GM19035 (cell line): Measurements from ENCODE around the gene REL.
"Not testable (repeated sequence)": the region's sequence is repeated elsewhere in the genome, so short reads cannot be mapped to it uniquely, and the experiment has no call there.

Experiments used
- ATAC-seq: cut with Tn5 transposase; IDR thresholded peaks from one replicate; pipeline ENCODE4 v1.9.1; 2021; ENCODE audit not compliant: unreplicated experiment

The REL gene

GRCh38 chr2:60906395-60906794 is 25.0 kb downstream of the REL start:
- no peak for ATAC-seq

DNA sequence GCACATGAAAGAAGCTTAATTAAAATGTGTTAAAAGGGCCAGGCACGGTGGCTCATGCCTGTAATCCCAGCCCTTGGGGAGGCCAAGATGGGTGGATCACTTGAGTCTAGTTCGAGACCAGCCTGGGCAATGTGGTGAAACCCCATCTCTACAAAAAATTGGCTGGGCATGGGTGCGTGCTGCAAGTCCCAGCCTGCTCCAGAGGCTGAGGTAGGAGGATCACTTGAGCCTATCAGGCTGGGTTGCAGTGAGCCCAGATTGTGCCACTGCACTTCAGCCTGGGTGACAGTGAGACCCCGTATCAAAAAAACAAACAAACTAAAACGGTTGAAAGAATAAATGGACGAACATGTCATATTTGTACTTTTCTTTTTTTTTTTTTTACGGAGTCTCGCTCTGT is 26.0 kb downstream of the REL start:
- no peak for ATAC-seq

- no peak for ATAC-seq
Observed at GRCh38 chr2:60925994-60926740, 44.8 kb downstream of the REL start.

- ATAC-seq = no peak
Observed at GRCh38 chr2:60926741-60927552, 45.6 kb downstream of the REL start.

- not testable (repeated sequence) for ATAC-seq
Observed at GRCh38 chr2:60932061-60932460, 50.7 kb downstream of the REL start.

- ATAC-seq = no peak
Observed at GRCh38 chr2:60932954-60933353, 51.6 kb downstream of the REL start.

- no peak for ATAC-seq
Observed at GRCh38 chr2:60934165-60934722, 52.9 kb downstream of the REL start.

DNA sequence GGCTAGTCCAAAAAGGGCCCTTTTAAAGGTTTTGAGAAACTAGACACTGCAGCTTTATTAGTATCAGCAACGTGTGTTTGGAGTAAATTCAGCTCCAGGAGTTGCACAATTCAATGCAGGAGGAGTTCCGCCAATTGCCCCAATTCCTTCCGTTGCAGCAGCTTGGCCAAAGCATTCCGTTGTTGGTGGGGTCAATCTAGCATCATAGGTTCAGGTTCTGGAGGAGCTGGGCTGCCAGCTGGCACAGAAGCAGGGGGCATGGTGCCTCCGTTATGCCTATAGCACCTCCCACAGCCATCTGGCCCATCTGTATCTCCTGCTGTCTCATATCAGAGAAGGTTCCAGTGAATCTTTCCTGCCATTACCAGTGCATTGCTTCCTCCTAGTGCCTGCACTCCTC is 55.4 kb downstream of the REL start:
- ATAC-seq = no peak

DNA sequence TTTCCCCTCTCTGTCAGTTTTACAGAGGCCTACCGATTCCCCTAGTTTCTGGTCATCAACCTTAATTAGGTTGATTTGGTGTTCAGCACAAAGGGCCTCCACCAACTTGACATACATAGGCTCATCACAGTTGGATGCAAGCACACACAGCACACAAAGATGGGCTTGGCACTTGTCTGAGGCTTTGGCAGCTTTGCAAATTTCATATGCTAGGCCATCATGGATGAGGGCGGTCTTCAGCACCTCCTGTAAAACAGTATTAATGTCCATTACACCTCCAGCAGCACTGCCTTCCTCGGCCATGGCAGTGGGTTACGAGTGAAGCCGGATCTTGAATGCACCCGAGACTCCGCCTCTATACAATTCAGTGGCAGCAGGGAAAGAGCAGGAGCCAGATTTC is 56.9 kb downstream of the REL start:
- no peak for ATAC-seq

DNA sequence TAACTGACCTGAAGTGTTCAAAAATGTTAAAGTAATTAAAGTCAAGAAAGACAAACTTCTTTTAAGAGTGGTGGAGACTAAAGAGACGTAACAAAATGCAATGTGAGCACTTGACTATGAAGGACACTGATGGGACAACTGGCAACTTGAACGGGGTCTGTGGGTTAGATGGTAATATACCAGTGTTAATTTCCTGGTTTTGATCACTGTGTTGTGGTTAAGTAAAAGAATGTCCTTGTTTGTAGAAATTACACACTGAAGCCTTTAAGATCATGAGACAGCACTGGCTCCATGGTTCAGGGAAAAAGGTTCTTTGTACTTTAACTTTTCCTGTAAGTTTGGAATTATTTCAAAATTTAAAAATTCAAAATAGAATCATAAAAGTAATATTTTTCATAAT is 58.2 kb downstream of the REL start:
- ATAC-seq = no peak

GRCh38 chr2:60945341-60945740 is 64.0 kb downstream of the REL start:
- ATAC-seq = no peak

GRCh38 chr2:60947056-60947455 is 65.7 kb downstream of the REL start:
- no peak for ATAC-seq

DNA sequence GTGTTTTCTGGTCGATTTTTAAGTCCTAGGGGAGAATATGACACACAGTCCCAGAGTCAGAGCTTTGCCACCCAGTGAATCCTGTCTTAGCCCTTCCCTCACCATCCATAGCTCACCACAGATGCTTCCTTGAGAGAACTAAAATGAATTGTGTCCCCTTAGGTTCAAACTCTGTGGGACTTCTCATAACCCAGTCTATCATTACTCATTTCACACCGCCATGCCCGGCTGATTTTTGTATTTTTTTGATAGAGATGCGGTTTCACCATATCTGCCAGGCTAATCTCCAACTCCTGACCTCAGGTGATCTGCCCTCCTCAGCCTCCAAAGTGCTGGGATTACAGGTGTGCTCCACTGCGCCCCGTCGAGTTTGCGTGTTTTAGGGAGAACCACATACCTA is 66.8 kb downstream of the REL start:
- ATAC-seq = no peak

- ATAC-seq = no peak
Observed at GRCh38 chr2:60948926-60949579, 67.7 kb downstream of the REL start.

- ATAC-seq = no peak
Observed at GRCh38 chr2:60954139-60954538, 72.8 kb downstream of the REL start.

GRCh38 chr2:60957224-60957623 is 75.8 kb downstream of the REL start:
- ATAC-seq = no peak

- ATAC-seq = no peak
Observed at GRCh38 chr2:60957643-60958042, 76.3 kb downstream of the REL start.

GRCh38 chr2:60958361-60958760 is 77.0 kb downstream of the REL start:
- ATAC-seq = no peak

GRCh38 chr2:60958800-60959199 is 77.4 kb downstream of the REL start:
- ATAC-seq = no peak

- no peak for ATAC-seq
Observed at GRCh38 chr2:60959501-60959900, 78.1 kb downstream of the REL start.

GRCh38 chr2:60960706-60961105 is 79.3 kb downstream of the REL start:
- no peak for ATAC-seq

- no peak for ATAC-seq
Observed at GRCh38 chr2:60961457-60961856, 80.1 kb downstream of the REL start.
